Transverse colon (tissue), 4 donors: ENCODE measurements around the gene UBE2V1.

Source experiments
- CTCF ChIP-seq, 5 experiments: fragments of 200-600 bp in 3 of 5; fragments of 450-650 bp in 2 of 5; sonication (generic) in 3 of 5; IDR thresholded peaks; 1 replicate in 2 of 5; 2 replicates in 3 of 5; pipeline ENCODE4 v1.5.1; 2016 to 2017; ENCODE audit warnings: antibody characterized with exemption in 5 of 5, inconsistent platforms in 3 of 5, mild to moderate bottlenecking in 2 of 5, moderate library complexity in 1 of 5
- EP300 ChIP-seq: sonication (generic); formaldehyde crosslinking; IDR thresholded peaks from one replicate; pipeline ENCODE4 v1.6.1; 2017; ENCODE audit warnings: antibody characterized with exemption, low read depth
- POLR2AphosphoS5 ChIP-seq, 3 donors: sonication (generic); formaldehyde crosslinking; IDR thresholded peaks; one replicate each; pipeline ENCODE4 v1.6.1; 2016; ENCODE audit warnings: antibody characterized with exemption in 3 of 3

GRCh38 chr20:50043573-50044352 is 69.2 kb downstream of the UBE2V1 start:
- no peak for TF ChIP-seq CTCF (IDR thresholded peaks at IDR 0.05)
- TF ChIP-seq EP300, result no peak
- TF ChIP-seq POLR2AphosphoS5 (IDR thresholded peaks at IDR 0.05), result no peak
